Measurements from ENCODE around the gene UGCG.

GRCh38 chr9:111853450-111853827 is 43.2 kb upstream of the UGCG start:
- TF ChIP-seq, protein P1, sequence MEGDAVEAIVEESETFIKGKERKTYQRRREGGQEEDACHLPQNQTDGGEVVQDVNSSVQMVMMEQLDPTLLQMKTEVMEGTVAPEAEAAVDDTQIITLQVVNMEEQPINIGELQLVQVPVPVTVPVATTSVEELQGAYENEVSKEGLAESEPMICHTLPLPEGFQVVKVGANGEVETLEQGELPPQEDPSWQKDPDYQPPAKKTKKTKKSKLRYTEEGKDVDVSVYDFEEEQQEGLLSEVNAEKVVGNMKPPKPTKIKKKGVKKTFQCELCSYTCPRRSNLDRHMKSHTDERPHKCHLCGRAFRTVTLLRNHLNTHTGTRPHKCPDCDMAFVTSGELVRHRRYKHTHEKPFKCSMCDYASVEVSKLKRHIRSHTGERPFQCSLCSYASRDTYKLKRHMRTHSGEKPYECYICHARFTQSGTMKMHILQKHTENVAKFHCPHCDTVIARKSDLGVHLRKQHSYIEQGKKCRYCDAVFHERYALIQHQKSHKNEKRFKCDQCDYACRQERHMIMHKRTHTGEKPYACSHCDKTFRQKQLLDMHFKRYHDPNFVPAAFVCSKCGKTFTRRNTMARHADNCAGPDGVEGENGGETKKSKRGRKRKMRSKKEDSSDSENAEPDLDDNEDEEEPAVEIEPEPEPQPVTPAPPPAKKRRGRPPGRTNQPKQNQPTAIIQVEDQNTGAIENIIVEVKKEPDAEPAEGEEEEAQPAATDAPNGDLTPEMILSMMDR (IDR thresholded peaks at IDR 0.05), result no peak
- TF ChIP-seq EZH2 (IDR thresholded peaks at IDR 0.05) (no peak), EZH2phosphoT487 (IDR thresholded peaks at IDR 0.05) (no peak)

Data from neural progenitor cell (in vitro differentiated cells).